MV-4-11 (cell line): ENCODE measurements around the gene SPIRE1.

Source experiments
- DNase-seq: peaks from one replicate; lab custom pipeline; 2025; lab: John Stamatoyannopoulos, UW

SPIRE1 gene

DNA sequence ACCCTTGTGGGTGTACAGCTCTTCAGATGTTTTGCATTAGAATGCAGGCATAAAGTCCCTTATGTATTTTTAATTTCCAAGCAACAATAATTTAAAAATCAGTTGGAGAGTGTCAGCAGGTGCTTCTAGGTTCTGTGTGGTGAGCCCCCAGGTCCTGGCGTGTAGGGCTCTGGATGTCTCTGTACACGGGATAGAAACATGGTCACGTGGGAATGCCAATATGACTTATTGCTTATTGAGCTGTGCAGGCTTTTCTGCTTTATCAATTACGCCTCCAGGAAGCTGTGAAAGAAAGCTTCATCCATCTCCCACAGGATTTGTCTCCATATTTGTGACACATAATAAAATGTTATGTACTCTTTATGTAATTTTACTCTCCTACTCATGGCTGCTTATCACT, 212.4 kb downstream of the SPIRE1 start:
- DNase-seq = no peak

DNA sequence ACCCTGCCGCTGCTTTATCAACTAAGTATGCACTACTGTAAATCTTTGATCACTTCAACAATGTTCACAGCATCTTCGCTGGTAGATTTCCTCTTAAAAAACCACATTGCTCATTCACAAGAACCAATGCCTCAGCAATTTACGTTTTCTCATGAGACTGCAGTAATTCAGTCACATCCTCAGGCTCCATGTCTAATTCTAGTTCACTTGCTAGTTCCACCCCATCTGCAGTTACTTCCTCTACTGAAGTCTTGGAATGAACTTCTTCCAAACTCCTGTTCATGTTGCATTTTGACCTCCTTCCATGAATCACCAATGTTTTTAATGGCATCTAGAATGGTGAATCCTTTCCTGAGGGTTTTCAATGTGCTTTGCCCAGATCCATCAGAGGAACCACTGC, 214.4 kb downstream of the SPIRE1 start:
- no peak for DNase-seq

DNA sequence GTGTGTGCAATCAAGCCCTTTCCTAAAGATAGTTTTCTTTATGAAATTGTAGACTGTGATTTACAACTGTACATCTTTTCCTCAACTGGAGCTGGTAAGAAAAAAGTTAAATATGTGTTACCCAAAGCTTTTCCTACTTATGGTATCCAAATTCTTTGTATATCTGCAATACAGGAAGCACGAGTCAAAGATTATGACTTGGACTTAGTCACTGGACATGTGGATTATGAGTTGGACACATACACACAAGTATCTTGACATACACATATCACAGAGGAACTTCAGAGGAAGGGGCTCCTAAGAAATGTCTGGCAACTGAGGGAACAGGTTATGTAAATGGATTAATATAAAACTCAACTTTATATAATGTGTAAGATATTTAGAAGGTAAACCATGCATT, 215.0 kb downstream of the SPIRE1 start:
- DNase-seq = no peak

DNA sequence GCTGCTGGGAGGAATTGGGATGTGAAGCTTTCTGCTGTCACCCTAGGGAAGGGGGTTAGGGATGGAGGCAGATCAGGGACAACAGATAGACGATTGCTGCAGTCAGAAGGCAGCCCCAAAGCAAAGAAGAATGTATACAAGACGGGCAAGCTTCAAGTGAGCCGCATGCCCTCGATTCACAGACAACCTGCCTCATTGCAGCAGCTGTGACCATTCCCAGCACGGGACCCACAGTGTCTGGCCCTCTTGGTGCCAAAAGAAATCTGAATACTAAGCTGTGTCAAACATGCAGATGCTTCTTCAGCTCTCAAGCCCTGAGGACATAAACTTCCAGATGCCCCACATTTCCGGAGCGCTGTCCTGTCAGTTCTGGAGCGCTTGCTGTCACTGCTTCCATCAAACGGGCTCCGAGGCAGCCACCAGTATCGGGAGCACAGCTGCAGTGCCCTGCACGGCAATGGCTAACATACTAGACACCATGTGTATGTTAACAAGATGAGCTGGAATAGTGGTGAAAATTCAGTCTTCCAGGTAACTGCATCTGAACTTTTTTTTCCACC, 216.4 kb downstream of the SPIRE1 start:
- DNase-seq = no peak

DNA sequence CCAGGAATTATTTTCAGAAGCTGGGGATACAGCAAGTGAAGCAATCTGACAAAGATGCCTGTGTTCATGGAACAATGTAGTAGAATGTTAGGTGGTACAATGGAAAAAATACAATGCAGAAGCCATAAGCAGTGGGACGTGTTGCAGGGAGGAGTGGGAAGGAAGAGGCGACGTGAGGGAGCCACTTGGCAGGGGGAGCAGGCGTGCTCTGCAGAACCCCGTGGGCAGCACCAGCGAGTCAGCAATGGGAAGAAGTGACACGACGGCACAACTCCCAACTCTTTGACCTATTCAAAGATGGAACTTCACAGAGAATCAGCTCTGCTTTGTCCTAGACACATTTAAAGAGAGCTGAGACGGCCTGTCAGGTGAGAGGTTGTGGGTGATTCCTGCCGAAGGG, 219.7 kb downstream of the SPIRE1 start:
- no peak for DNase-seq

DNA sequence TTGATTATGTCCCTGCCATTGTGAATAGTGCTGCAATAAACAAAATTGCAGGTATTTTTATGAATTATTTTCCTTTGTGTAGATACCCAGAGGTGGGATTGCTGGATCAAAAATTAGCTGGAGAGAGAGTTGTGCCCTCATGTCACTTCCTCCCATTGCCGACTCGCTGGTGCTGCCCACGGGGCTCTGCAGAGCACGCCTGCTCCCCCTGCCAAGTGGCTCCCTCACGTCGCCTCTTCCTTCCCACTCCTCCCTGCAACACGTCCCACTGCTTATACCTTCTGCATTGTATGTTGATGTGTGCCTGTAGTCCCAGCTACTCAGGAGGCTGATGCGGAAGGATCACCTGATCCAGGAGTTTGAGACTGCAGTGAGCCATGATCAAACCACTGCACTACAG, 222.0 kb downstream of the SPIRE1 start:
- DNase-seq = no peak

GRCh38 chr18:12434541-12434929, 223.4 kb downstream of the SPIRE1 start:
- DNase-seq = no peak

DNA sequence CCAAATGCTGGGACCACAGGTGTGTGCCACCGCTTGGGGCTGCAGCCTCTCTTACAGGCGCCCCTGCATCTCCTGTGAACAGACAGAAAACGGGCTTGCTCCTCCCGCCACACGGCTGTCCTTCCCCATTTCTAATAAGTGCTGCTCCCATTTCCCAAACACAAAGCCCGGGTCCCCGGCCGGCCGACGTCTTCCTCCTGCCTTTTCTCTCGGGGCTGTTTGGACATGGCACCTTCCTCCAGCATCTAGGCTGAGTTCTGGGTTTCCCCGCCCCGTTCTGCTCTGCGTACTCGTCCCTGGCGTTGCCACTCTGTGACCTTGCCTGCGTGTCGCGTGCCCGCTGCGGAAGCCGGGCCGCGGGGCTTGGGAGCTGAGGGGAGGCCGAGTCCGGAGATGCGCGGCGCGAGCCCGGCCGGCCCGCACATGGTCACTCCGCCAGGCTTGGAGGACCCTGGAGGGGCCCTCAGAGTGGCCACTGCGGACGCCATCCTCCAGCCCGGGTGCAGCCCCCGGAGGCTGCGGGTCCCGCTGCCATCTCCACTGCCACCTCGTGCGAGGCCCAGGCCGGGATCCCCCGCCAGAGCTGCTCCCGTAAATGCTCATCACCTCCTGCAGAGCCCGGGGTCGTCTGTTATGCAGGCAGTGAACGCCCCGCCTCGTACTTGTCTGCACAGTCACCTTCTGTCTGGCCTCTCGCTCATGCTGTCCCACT, 223.9 kb downstream of the SPIRE1 start:
- DNase-seq = no peak

- DNase-seq = no peak
These were observed 225.0 kb downstream of the SPIRE1 start for GRCh38 chr18:12432881-12433280.

- DNase-seq = no peak
These were observed 225.7 kb downstream of the SPIRE1 start for GRCh38 chr18:12432196-12432595.

DNA sequence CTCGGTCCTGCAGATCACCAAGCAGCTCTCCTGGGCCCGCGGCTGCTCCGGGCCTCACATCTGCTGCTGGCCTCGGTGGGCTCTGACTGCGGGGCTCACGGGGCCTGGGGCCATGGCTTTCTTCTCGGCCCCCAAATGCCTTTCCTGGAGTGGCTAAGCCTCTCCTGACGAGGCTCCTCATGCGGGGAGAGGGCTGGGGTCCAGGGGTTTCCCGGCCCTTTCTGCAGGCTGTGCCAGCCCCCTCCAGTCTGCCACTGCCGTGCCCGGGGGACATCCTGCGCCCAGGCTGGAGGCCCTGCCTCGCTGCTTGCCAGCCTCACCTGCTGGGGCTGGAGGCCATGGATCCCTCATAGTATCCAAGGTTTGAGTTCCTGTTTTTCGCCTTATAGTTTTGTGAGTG, 226.3 kb downstream of the SPIRE1 start:
- DNase-seq = no peak

GRCh38 chr18:12430137-12430990, 227.5 kb downstream of the SPIRE1 start:
- no peak for DNase-seq

DNA sequence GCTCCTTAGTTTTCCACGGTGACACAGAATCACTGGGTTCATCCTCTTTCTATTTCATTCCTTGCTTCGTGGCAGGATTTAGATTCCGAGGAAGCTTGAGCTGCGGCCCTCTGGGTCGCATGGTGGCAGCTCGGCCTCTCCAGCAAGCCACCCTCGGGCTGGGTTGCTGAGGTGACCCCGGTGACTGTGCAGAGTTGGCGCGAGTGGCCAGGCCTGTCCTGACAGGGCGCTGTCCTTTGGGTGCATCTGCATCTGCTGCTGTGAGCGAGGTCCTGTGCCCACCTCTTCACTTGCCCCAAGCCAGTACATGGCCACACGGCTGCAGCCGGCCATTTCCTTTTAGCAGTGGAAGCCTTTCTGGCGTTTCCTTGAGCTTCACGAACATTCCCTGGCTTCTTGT, 228.4 kb downstream of the SPIRE1 start:
- no peak for DNase-seq

DNA sequence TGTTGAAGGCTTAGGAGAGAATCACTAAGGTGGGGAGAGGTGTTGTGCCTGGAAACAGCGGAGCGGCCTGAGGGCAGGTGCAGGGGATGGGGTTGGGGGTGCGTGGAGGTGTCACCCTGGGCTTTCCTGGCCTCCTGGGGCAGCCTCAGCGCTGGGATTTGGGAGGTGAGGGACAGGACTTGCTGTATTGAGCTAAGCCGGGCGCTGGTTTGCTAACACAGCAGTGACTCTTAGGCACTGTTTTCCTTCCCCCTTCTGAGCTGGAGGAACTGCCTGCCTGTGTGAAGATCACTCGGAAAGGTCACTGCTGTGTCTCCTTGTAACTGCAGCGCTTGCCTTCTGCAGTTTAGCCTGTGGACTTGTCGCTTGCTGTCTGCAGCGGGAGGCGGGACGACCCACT, 229.0 kb downstream of the SPIRE1 start:
- no peak for DNase-seq

- DNase-seq = no peak
These were observed 231.0 kb downstream of the SPIRE1 start for GRCh38 chr18:12426924-12427323.

DNA sequence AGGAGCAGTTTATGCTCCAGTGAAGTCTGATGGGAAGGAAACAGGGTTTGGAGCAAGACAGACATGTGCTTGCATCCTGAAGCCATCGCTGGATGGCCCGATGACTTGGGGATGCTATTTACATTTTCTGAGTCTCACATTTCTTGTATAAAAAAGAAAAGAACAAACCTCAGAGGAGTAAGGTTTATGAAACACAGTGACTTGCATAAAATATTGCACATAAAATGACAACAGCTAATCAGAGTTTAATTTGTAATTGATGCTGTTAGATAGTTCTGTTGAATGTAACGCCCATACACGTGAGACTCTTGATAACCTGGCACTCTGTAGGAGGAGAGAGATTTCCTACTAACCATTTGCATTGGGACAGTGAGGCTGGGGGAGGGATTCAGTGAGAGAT, 233.7 kb downstream of the SPIRE1 start:
- DNase-seq = no peak

DNA sequence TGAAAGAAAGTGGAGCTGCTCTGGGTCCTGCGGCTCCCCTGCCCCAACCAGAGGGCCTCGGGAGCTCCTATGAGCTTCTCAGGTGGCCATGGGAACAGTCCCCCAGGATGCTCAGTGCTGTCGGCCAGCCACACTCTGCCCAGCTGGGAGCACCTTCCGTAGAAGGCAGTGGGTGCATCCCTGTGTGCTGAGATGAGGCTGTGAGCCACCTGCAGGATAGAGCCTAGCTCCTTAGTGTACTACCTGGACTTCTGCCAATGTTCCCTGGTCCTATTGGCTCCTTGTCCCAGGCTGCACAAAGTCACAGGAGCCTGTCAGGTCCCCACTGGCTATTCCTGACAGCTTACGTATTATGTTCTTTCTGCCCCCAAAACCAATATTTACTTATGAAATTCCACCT, 234.1 kb downstream of the SPIRE1 start:
- DNase-seq = no peak

DNA sequence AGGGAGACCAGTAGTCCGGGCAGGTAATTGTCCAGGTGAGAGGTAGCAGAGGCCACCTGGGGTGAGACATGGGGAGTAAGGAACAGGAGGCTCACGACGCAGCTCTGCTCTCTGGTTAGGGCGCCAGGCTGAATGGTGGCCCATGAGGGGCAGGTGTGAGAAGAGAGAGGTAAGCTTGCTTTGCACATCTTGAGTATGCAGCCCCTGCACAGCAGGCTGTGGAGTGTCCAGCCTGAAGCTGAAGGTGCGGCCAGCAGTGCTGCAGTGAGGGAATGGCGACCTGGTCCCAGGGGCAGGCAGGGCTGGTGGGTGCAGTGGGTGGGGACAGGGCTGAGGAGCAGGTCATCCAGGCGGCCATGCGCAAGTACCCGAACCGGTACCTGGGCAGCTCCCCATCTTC, 234.5 kb downstream of the SPIRE1 start:
- DNase-seq = no peak

- peak; percentile 36 for DNase-seq
These were observed 235.0 kb downstream of the SPIRE1 start for GRCh38 chr18:12422936-12423335.

- DNase-seq = no peak
These were observed 236.2 kb downstream of the SPIRE1 start for GRCh38 chr18:12421732-12422131.

GRCh38 chr18:12420821-12421421, 237.0 kb downstream of the SPIRE1 start:
- DNase-seq = peak; percentile 16

DNA sequence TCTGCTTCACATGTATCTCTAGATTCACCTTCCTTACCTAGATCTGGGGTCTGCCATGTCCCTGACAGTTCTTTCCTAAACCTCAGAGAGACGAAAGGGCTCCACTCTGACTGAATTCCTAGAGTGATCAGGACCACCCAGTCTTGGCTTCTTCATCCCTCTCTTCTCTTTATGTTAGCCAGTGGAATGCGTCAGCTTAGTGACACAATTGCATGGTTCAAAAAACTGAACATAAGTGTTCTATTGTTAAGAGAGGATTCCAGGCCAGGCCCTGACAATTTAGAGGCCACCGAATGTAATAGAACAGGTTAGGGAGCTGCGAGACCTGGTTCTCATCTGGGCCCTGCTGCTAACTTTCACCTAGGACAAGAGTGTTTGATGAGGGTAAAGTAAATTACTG, 240.2 kb downstream of the SPIRE1 start:
- DNase-seq = no peak
